Stomach (tissue), 9 donors: ENCODE data around the gene SEMA3D. TPM values are rescaled to one million over a fixed set of nuclear protein-coding genes. Genes with fewer than 3 reads are reported as not detected.
"Not testable (repeated sequence)": the region's sequence is repeated elsewhere in the genome, so short reads cannot be mapped to it uniquely, and the experiment has no call there.

Experiments
- DNase-seq, 2 donors: peaks; one replicate each; pipeline versions ENCODE4 v3.0.0 to v3.0.0-alpha.2; 2013 to 2019
- H3K27ac ChIP-seq, 5 donors: fragments of 200-600 bp in 4 of 5; sonication (generic) in 4 of 5; one replicate each; pipeline ENCODE4 v1.5.1; 2013 to 2019; ENCODE audit warnings: mild to moderate bottlenecking in 1 of 5, moderate library complexity in 1 of 5
- H3K27me3 ChIP-seq, 3 donors: fragments of 200-600 bp; sonication (generic); one replicate each; pipeline ENCODE4 v1.5.1; 2017 to 2019; ENCODE audit warnings: mixed run types in 1 of 3
- H3K36me3 ChIP-seq, 4 donors: fragments of 200-600 bp; sonication (generic); 1 replicate in 3 of 4; 2 replicates in 1 of 4; pipeline ENCODE4 v1.5.1; 2016 to 2019
- H3K4me1 ChIP-seq, 4 donors: fragments of 200-600 bp; sonication (generic); one replicate each; pipeline ENCODE4 v1.5.1; 2016 to 2019
- H3K4me3 ChIP-seq, 4 donors: fragments of 200-600 bp; sonication (generic) in 3 of 4; one replicate each; pipeline ENCODE4 v1.5.1; 2016 to 2019; ENCODE audit warnings: mild to moderate bottlenecking in 1 of 4
- H3K9me3 ChIP-seq, 4 donors: fragments of 200-600 bp; sonication (generic); one replicate each; pipeline ENCODE4 v1.5.1; 2016 to 2019
- CTCF ChIP-seq, 7 experiments: fragments of 450-650 bp in 4 of 7; fragments of 200-600 bp in 3 of 7; sonication (generic) in 3 of 7; IDR thresholded peaks; one replicate each; pipeline ENCODE4 v1.5.1; 2016 to 2019; ENCODE audit warnings: antibody characterized with exemption in 7 of 7, control low read depth in 2 of 7, mild to moderate bottlenecking in 1 of 7
- EP300 ChIP-seq: sonication (generic); formaldehyde crosslinking; IDR thresholded peaks from one replicate; pipeline ENCODE4 v1.6.1; 2017; ENCODE audit warnings: antibody characterized with exemption
- POLR2A ChIP-seq, 4 donors: fragments of 450-650 bp; IDR thresholded peaks; one replicate each; pipeline ENCODE4 v1.6.1; 2016; ENCODE audit warnings: antibody characterized with exemption in 4 of 4, control low read depth in 2 of 4, mild to moderate bottlenecking in 1 of 4, moderate library complexity in 1 of 4
- POLR2AphosphoS5 ChIP-seq, 3 donors: sonication (generic); formaldehyde crosslinking; IDR thresholded peaks; one replicate each; pipeline ENCODE4 v1.6.1; 2016; ENCODE audit warnings: antibody characterized with exemption in 3 of 3
- WGBS, 5 donors: extraction: QIAGEN DNeasy Blood & Tissue Kit in 3 of 5; methylation state at CpG; one replicate each; pipeline versions ENCODE4 v1.1.5 to v1.1.7; 2013 to 2018; 5-methylcytosine and 5-hydroxymethylcytosine counted together
- intact Hi-C: fragments of 100-400 bp; cut with DNase I; formaldehyde crosslinking; loops from one replicate; pipeline ENCODE4 v1.15.1; 2023; ENCODE audit warnings: low total_unique reads
- polyA plus RNA-seq, 3 donors: library from polyadenylated mRNA; stranded (reverse); fragments of 200-250 nt; gene quantifications; one replicate each; pipeline ENCODE4 v1.2.3, GENCODE V29; 2013
- total RNA-seq, 5 donors: library from RNA; depleted of rRNA; stranded (reverse); fragments of >200 nt; gene quantifications; one replicate each; pipeline versions ENCODE4 v1.1.0 to v1.2.3, GENCODE V29; 2014 to 2016
- donor health status: healthy with polysubstance abuse.
- donor health status: Bipolar disorder and iron deficiency.
- donor health status: healthy.

Gene SEMA3D
- total and polyA plus RNA-seq, 8 donors: 0.44 to 20.9 (median 2.6) TPM; not detected in 1

- no peak overlapping the region for H3K27ac ChIP-seq
- no peaks in the 10 kb centered on the region for H3K9me3 ChIP-seq
- no peak overlapping the region for H3K4me3 ChIP-seq
- 92 to 95% (median 93%) methylated on average over 8 of the region's 8 CpGs for WGBS, 5 donors
- intact Hi-C loops: no loop called here
- no peaks in the 10 kb centered on the region for H3K4me1 ChIP-seq
- no peak for DNase-seq
- no peaks in the 10 kb centered on the region for H3K36me3 ChIP-seq
- TF ChIP-seq EP300: no peak
- TF ChIP-seq POLR2A (IDR thresholded peaks at IDR 0.05): no peak
- TF ChIP-seq POLR2AphosphoS5 (IDR thresholded peaks at IDR 0.05): no peak
- no peak for TF ChIP-seq CTCF (IDR thresholded peaks at IDR 0.05)
- H3K27me3 ChIP-seq: no peaks in the 10 kb centered on the region
These were observed 187.4 kb downstream of the SEMA3D start for GRCh38 chr7:84999450-84999849.

- TF ChIP-seq CTCF (IDR thresholded peaks at IDR 0.05): no peak
- no peak for TF ChIP-seq POLR2A (IDR thresholded peaks at IDR 0.05)
- no peak for TF ChIP-seq EP300
- no peak for TF ChIP-seq POLR2AphosphoS5 (IDR thresholded peaks at IDR 0.05)
These were observed 188.2 kb downstream of the SEMA3D start for GRCh38 chr7:84998665-84999064.

DNA sequence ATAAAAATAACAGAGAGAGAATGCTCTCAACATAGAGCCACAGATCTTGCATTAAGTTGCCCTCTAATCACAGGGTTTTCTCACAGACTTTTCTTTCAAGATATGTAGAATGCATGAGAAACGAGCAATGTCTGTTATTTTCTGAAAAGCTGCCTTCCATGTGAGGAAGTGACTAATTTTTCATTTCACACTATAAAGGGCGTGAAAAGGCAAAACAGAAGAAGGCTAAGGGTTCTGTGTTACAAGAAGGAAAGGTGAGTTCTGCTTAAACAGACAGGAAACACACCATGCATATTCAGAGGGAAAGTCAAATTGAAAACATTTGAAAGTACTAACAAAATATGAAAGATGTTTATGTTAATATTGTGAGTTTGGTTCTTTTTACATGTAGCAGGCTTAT, 189.2 kb downstream of the SEMA3D start:
- intact Hi-C loops: no loop called here
- Histone ChIP-seq H3K9me3 (peaks cover 0 to 8% (median 0%) of the 10 kb centered on the region in 4 donors), H3K27me3 (no peaks in the 10 kb centered on the region), H3K4me1 (no peaks in the 10 kb centered on the region), H3K36me3 (no peaks in the 10 kb centered on the region), H3K27ac (no peak overlapping the region), H3K4me3 (no peak overlapping the region)
- DNase-seq: no peak
- TF ChIP-seq EP300 (no peak), CTCF (IDR thresholded peaks at IDR 0.05) (no peak), POLR2A (IDR thresholded peaks at IDR 0.05) (no peak)
- WGBS, 5 donors: 36 to 65% (median 44%) methylated on average over 2 of the region's 2 CpGs

More at GRCh38 chr7:84998665-84999064, 188.2 kb downstream of the SEMA3D start:
- H3K27me3 ChIP-seq: no peaks in the 10 kb centered on the region
- H3K27ac ChIP-seq: no peak overlapping the region
- H3K4me3 ChIP-seq: no peak overlapping the region
- no peak for DNase-seq
- intact Hi-C loops: no loop called here
- H3K36me3 ChIP-seq: no peaks in the 10 kb centered on the region
- H3K9me3 ChIP-seq: no peaks in the 10 kb centered on the region
- no peaks in the 10 kb centered on the region for H3K4me1 ChIP-seq

GRCh38 chr7:84992954-84993353, 193.9 kb downstream of the SEMA3D start:
- H3K36me3 ChIP-seq, H3K4me3 ChIP-seq, intact Hi-C loops, H3K27ac ChIP-seq, DNase-seq, H3K4me1 ChIP-seq, H3K27me3 ChIP-seq, H3K9me3 ChIP-seq: not testable (repeated sequence)
- WGBS, 5 donors: 93 to 98% (median 97%) methylated on average over 7 to 9 of the region's 9 CpGs

GRCh38 chr7:84985073-84985784, 201.6 kb downstream of the SEMA3D start:
- TF ChIP-seq CTCF (IDR thresholded peaks at IDR 0.05) (no peak), POLR2A (IDR thresholded peaks at IDR 0.05) (no peak), POLR2AphosphoS5 (IDR thresholded peaks at IDR 0.05) (no peak), EP300 (no peak)
- 72 to 82% (median 79%) methylated on average over 2 of the region's 2 CpGs for WGBS, 5 donors
- Histone ChIP-seq H3K9me3 (no peaks in the 10 kb centered on the region), H3K4me3 (no peak overlapping the region), H3K36me3 (no peaks in the 10 kb centered on the region), H3K4me1 (no peaks in the 10 kb centered on the region), H3K27ac (no peak overlapping the region), H3K27me3 (no peaks in the 10 kb centered on the region)
- DNase-seq: no peak
- intact Hi-C loops: no loop called here
